ENCODE data around the gene CALHM2. TPM values are rescaled to one million over a fixed set of nuclear protein-coding genes. Genes with fewer than 3 reads are reported as not detected.

Gene CALHM2, protein sequence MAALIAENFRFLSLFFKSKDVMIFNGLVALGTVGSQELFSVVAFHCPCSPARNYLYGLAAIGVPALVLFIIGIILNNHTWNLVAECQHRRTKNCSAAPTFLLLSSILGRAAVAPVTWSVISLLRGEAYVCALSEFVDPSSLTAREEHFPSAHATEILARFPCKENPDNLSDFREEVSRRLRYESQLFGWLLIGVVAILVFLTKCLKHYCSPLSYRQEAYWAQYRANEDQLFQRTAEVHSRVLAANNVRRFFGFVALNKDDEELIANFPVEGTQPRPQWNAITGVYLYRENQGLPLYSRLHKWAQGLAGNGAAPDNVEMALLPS
- 124 and 125 TPM in 2 replicates for total RNA-seq

GRCh38 chr10:103451831-103452505 is at the start of gene CALHM2:
TSS of gene CALHM2 (minus strand) at chr10:103452370. CDS start at chr10:103449941, 2,429 bp downstream.

DNA sequence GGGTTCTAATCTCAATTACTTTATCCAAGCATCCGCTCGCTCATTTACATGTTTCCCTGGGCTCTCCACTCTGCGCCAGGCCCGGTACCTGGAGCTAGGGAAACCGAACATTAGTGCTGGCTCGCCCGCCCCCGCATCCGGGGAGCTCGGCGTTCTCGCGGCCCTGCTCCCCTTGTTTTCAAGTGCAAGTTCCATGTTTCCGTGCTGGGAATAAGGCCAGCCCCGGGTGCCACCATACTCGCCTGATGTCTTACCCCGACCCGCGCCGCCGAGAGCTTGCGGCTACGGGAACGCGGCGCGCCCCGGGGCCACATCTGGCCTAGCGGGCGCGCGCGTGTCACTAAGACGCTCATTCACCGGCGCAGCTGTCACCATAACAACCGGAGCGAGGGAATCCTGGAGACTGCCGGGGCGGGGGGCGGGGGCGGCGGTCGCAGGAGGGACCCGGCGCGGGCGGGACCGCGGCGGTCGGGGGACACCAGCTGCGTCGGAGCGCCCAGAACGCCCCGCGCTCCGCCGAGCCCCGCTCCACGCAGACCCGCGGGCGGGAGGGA is 41.3 kb upstream of the CALHM2 start, which contains the start of gene NEURL1:
Gene NEURL1, plus strand, starts transcription at position 344 of the 554 bp plus-strand sequence. CDS start 683 bp downstream, outside the sequence.

GRCh38 chr10:103479135-103479534 is 27.0 kb upstream of the CALHM2 start, which contains the start of gene CALHM3:
TSS of gene CALHM3 (minus strand) at chr10:103479240. CDS start at chr10:103479032, 208 bp downstream.

GRCh38 chr10:103458720-103459119 is 6.5 kb upstream of the CALHM2 start, which contains the start of gene CALHM1:
TSS of gene CALHM1 (minus strand) at chr10:103458900. CDS start at chr10:103458751, 149 bp downstream.

Other genes with a start within 250 kb of the CALHM2 start
- not detected in 2 replicates for gene RPEL1, start 206.5 kb downstream of the CALHM2 start, total RNA-seq
- gene INA, start 175.2 kb downstream of the CALHM2 start, total RNA-seq = 0.12 and 0.59 TPM in 2 replicates
- gene PCGF6, start 101.2 kb downstream of the CALHM2 start, total RNA-seq = 8.2 and 11.5 TPM in 2 replicates
- gene TAF5, start 84.4 kb downstream of the CALHM2 start, total RNA-seq = 3.1 and 3.2 TPM in 2 replicates
- gene ATP5MK, start 55.9 kb downstream of the CALHM2 start, total RNA-seq = 269 and 308 TPM in 2 replicates
- 18.3 and 18.5 TPM in 2 replicates for gene PDCD11, start 55.7 kb downstream of the CALHM2 start, total RNA-seq
- not detected in 2 replicates for gene CALHM1, start 6.5 kb upstream of the CALHM2 start, total RNA-seq
- gene CALHM3, start 26.9 kb upstream of the CALHM2 start, total RNA-seq = not detected in 2 replicates
- 0.12 and 0.68 TPM in 2 replicates for gene NEURL1, start 41.3 kb upstream of the CALHM2 start, total RNA-seq

All from cardiac ventricle fibroblast (primary cell).